Nephron (organoid): Measurements from ENCODE around the gene THSD4.
A peak's percentile ranks its signal among the peaks of the same experiment; 100 is the strongest.

Experiments used
- H3K27ac Mint-ChIP-seq, 3 experiments: 2 replicates each; pipeline ENCODE4 v1.8.0; 2020; ENCODE audit warnings: mixed read lengths in 3 of 3, mild to moderate bottlenecking in 2 of 3, moderate library complexity in 1 of 3
- H3K27me3 Mint-ChIP-seq: 2 replicates; pipeline ENCODE4 v1.8.0; 2021; ENCODE audit warnings: low read depth, mild to moderate bottlenecking, moderate library complexity, mixed read lengths
- H3K36me3 Mint-ChIP-seq: 2 replicates; pipeline ENCODE4 v1.8.0; 2020; ENCODE audit warnings: low read depth, mixed read lengths
- H3K4me1 Mint-ChIP-seq: 2 replicates; pipeline ENCODE4 v1.8.0; 2020; ENCODE audit warnings: mixed read lengths
- H3K4me3 Mint-ChIP-seq, 3 experiments: 2 replicates each; pipeline ENCODE4 v1.8.0; 2020; ENCODE audit warnings: mild to moderate bottlenecking in 3 of 3, mixed read lengths in 3 of 3, moderate library complexity in 2 of 3
- H3K9me3 Mint-ChIP-seq: 2 replicates; pipeline ENCODE4 v1.8.0; 2020; ENCODE audit warnings: mixed read lengths
- TF ChIP-seq, protein P1 (sequence below), 3 experiments: fragments of 200-600 bp; sonication (generic); IDR thresholded peaks; one replicate each; pipeline ENCODE4 v1.5.0; 2021; ENCODE audit warnings: antibody characterized with exemption in 3 of 3; ENCODE audit not compliant: unreplicated experiment in 3 of 3

Gene THSD4

DNA sequence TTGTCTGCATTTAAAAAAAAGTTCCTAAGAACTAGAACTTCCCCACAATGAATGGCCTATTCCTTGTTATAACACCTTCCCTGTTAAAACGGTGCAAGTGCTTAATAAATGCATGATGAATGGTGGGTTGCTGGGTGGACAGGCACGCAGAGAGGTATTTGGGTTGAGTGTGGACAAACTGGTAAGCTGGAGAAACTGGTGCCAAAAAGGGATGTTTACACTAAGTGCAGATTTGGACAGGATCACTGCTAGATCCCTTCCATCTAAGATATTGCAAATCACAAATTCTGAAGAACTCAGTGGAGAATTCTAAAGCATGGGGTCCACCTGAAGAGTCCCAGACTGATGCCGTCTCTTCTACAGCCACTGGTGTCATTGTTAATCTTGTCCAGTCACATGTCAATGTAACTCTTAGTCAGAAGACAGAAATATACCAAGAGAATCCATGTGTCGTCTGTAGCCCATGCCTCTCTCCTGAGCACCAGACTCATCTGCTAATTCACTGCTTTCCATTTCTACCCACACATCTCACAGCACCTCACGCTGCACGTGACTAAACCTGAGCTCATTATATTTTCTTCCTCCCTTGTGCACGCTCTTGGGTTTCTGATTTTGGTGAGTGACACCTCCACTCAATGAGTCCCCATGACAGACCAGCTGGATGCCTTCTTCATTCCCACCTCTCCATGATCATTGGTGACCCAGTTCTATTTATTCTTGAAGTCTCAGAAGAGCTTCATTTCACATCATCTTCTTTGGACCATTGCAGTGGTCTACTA is 328.9 kb downstream of the THSD4 start:
- H3K9me3 Mint-ChIP-seq = no peaks in the 10 kb centered on the region
- TF ChIP-seq, protein P1, sequence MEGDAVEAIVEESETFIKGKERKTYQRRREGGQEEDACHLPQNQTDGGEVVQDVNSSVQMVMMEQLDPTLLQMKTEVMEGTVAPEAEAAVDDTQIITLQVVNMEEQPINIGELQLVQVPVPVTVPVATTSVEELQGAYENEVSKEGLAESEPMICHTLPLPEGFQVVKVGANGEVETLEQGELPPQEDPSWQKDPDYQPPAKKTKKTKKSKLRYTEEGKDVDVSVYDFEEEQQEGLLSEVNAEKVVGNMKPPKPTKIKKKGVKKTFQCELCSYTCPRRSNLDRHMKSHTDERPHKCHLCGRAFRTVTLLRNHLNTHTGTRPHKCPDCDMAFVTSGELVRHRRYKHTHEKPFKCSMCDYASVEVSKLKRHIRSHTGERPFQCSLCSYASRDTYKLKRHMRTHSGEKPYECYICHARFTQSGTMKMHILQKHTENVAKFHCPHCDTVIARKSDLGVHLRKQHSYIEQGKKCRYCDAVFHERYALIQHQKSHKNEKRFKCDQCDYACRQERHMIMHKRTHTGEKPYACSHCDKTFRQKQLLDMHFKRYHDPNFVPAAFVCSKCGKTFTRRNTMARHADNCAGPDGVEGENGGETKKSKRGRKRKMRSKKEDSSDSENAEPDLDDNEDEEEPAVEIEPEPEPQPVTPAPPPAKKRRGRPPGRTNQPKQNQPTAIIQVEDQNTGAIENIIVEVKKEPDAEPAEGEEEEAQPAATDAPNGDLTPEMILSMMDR (IDR thresholded peaks at IDR 0.05; ENCODE audit: unreplicated experiment in 3 of 3) = no peak
- H3K27ac Mint-ChIP-seq = no peak overlapping the region
- no peak overlapping the region for H3K4me3 Mint-ChIP-seq
- no peaks in the 10 kb centered on the region for H3K36me3 Mint-ChIP-seq
- H3K27me3 Mint-ChIP-seq = no peaks in the 10 kb centered on the region
- H3K4me1 Mint-ChIP-seq = peaks cover 17% of the 10 kb centered on the region

GRCh38 chr15:71444866-71445590 is 329.8 kb downstream of the THSD4 start:
- TF ChIP-seq, protein P1 (IDR thresholded peaks at IDR 0.05; ENCODE audit: unreplicated experiment in 3 of 3) = no peak
- Mint-ChIP-seq H3K4me1 (peaks cover 22% of the 10 kb centered on the region), H3K27ac (no peak overlapping the region), H3K27me3 (no peaks in the 10 kb centered on the region), H3K36me3 (no peaks in the 10 kb centered on the region), H3K4me3 (no peak overlapping the region), H3K9me3 (no peaks in the 10 kb centered on the region)

GRCh38 chr15:71447328-71448250 is 332.3 kb downstream of the THSD4 start:
- peaks cover 4% of the 10 kb centered on the region for H3K27me3 Mint-ChIP-seq
- no peaks in the 10 kb centered on the region for H3K36me3 Mint-ChIP-seq
- H3K27ac Mint-ChIP-seq = peak overlapping the region in 1 of 3 experiments; percentile 43

GRCh38 chr15:71448688-71449114 is 333.4 kb downstream of the THSD4 start:
- Mint-ChIP-seq H3K4me1 (peaks cover 18% of the 10 kb centered on the region), H3K4me3 (no peak overlapping the region), H3K36me3 (no peaks in the 10 kb centered on the region), H3K27me3 (peaks cover 4% of the 10 kb centered on the region), H3K27ac (peak overlapping the region in 1 of 3 experiments; percentile 66), H3K9me3 (no peaks in the 10 kb centered on the region)
- TF ChIP-seq, protein P1 (IDR thresholded peaks at IDR 0.05; ENCODE audit: unreplicated experiment in 3 of 3) = peak; percentile 87 to 96 (median 91)

More at GRCh38 chr15:71447328-71448250, 332.3 kb downstream of the THSD4 start:
- Mint-ChIP-seq H3K4me3 (no peak overlapping the region), H3K9me3 (no peaks in the 10 kb centered on the region), H3K4me1 (peaks cover 12% of the 10 kb centered on the region)
- TF ChIP-seq, protein P1 (IDR thresholded peaks at IDR 0.05; ENCODE audit: unreplicated experiment in 3 of 3) = no peak

DNA sequence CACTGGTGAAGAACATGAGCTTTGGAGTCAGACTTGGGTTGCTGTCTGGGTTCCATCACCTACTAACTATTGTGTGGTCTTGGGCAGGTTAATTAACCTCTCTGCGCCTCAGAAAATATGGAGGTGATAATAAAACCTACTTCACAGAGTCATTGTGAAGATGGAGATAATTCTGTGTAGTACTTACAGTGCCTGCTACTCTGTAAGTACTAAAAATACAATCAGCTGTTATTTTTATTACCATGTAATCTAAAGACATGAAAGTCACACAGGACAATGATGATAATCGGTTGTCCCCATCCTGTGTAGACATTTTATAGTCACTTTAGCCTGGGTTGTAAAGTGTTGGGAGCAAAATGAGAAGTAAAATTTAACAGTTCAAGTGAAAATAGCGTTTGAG is 334.1 kb downstream of the THSD4 start:
- Mint-ChIP-seq H3K27ac (peak overlapping the region in 1 of 3 experiments; percentile 17), H3K27me3 (peaks cover 4% of the 10 kb centered on the region), H3K36me3 (no peaks in the 10 kb centered on the region), H3K4me1 (peaks cover 21% of the 10 kb centered on the region), H3K9me3 (no peaks in the 10 kb centered on the region), H3K4me3 (no peak overlapping the region)
- TF ChIP-seq, protein P1 (IDR thresholded peaks at IDR 0.05; ENCODE audit: unreplicated experiment in 3 of 3) = no peak
